Caco-2 (cell line): Measurements from ENCODE around the gene FAM117B. TPM values are rescaled to one million over a fixed set of nuclear protein-coding genes. Genes with fewer than 3 reads are reported as not detected.

Experiments used
- BruUV-seq: library from RNA; stranded (reverse); fragments of 400-500 nt; replicated peaks from 2 replicates; lab custom pipeline; 2021; lab: Mats Ljungman, UMichigan
- CTCF ChIA-PET: fragments of 300-600 bp; sonication (Branson Sonifier 250); formaldehyde crosslinking; loops from one replicate; lab custom pipeline; 2022; ENCODE audit warnings: antibody characterized with exemption; lab: Charles Lee
- POLR2A ChIA-PET: fragments of 300-600 bp; sonication (Branson Sonifier 250); formaldehyde crosslinking; loops from one replicate; lab custom pipeline; 2022; ENCODE audit warnings: antibody characterized with exemption; lab: Charles Lee
- DNase-seq, 2 experiments: peaks; one replicate each; pipeline versions ENCODE4 v3.0.0 to v3.0.0-alpha.2; 2020 to 2022
- H3K27me3 ChIP-seq: replicated peaks from 2 replicates; pipeline ENCODE4 v1.6.0; 2011; ENCODE audit warnings: low read length; ENCODE audit not compliant: control insufficient read depth, insufficient read depth
- H3K36me3 ChIP-seq: 2 replicates; pipeline ENCODE4 v1.5.1; 2011; ENCODE audit warnings: low read length; ENCODE audit not compliant: control insufficient read depth, insufficient read depth
- H3K4me1 ChIP-seq: fragments of 250-450 bp; sonication (Bioruptor Pico); 2 replicates; pipeline ENCODE4 v1.5.1; 2020; ENCODE audit warnings: mild to moderate bottlenecking
- H3K4me3 ChIP-seq: 2 replicates; pipeline ENCODE4 v1.5.1; 2011; ENCODE audit warnings: low read depth, mild to moderate bottlenecking, control low read depth, low read length
- H3K9me3 ChIP-seq: fragments of 250-450 bp; sonication (Bioruptor Pico); 2 replicates; pipeline ENCODE4 v1.5.1; 2020; ENCODE audit warnings: mild to moderate bottlenecking, moderate library complexity
- H3K27ac Mint-ChIP-seq: one replicate; pipeline ENCODE4 v1.8.0; 2022; ENCODE audit warnings: mixed read lengths; ENCODE audit not compliant: unreplicated experiment
- H3K27me3 Mint-ChIP-seq: one replicate; pipeline ENCODE4 v1.8.0; 2022; ENCODE audit warnings: mixed read lengths; ENCODE audit not compliant: insufficient read depth, unreplicated experiment
- H3K36me3 Mint-ChIP-seq: one replicate; pipeline ENCODE4 v1.8.0; 2022; ENCODE audit warnings: mild to moderate bottlenecking, mixed read lengths; ENCODE audit not compliant: insufficient read depth, unreplicated experiment
- H3K4me1 Mint-ChIP-seq: one replicate; pipeline ENCODE4 v1.8.0; 2022; ENCODE audit warnings: low read depth, mixed read lengths; ENCODE audit not compliant: unreplicated experiment
- H3K4me3 Mint-ChIP-seq: one replicate; pipeline ENCODE4 v1.8.0; 2022; ENCODE audit warnings: mild to moderate bottlenecking, moderate library complexity, mixed read lengths; ENCODE audit not compliant: unreplicated experiment
- H3K9me3 Mint-ChIP-seq: one replicate; pipeline ENCODE4 v1.8.0; 2022; ENCODE audit warnings: mixed read lengths; ENCODE audit not compliant: unreplicated experiment
- intact Hi-C: fragments of 100-400 bp; cut with micrococcal nuclease; formaldehyde crosslinking; loops from one replicate; pipeline ENCODE4 v1.10.0; 2022; ENCODE audit not compliant: unreplicated experiment
- total RNA-seq: library from RNA; stranded (reverse); gene quantifications from 2 replicates; pipeline ENCODE4 v1.2.3, GENCODE V29; 2022
- TF ChIP-seq, protein P1 (sequence below), 2 experiments: fragments of 200-600 bp in 1 of 2; IDR thresholded peaks; 1 replicate in 1 of 2; 2 replicates in 1 of 2; pipeline versions ENCODE4 v1.5.1 to v1.8.0; 2011 to 2022; ENCODE audit warnings: antibody characterized with exemption in 1 of 2, control low read depth in 1 of 2, inconsistent platforms in 1 of 2, low read depth in 1 of 2, low read length in 1 of 2, mild to moderate bottlenecking in 1 of 2, moderate library complexity in 1 of 2; ENCODE audit not compliant: insufficient read depth in 1 of 2, severe bottlenecking in 1 of 2, unreplicated experiment in 1 of 2

The FAM117B gene
- total RNA-seq, 1 experiment from 2014 or later = 9.8 TPM

GRCh38 chr2:202815548-202816360, 181.0 kb downstream of the FAM117B start:
- Mint-ChIP-seq H3K36me3 (no peaks in the 10 kb centered on the region), H3K27me3 (no peaks in the 10 kb centered on the region), H3K9me3 (no peaks in the 10 kb centered on the region), H3K4me3 (no peak overlapping the region), H3K4me1 (peaks cover 9% of the 10 kb centered on the region), H3K27ac (no peak overlapping the region)
- no TSS peak for BruUV-seq
- Histone ChIP-seq H3K4me1 (peaks cover 9% of the 10 kb centered on the region), H3K9me3 (no peaks in the 10 kb centered on the region), H3K36me3 (no peaks in the 10 kb centered on the region), H3K27me3 (no peaks in the 10 kb centered on the region), H3K4me3 (no peak overlapping the region)
- ChIA-PET POLR2A (no interaction called here), CTCF (no interaction called here)
- TF ChIP-seq, protein P1, sequence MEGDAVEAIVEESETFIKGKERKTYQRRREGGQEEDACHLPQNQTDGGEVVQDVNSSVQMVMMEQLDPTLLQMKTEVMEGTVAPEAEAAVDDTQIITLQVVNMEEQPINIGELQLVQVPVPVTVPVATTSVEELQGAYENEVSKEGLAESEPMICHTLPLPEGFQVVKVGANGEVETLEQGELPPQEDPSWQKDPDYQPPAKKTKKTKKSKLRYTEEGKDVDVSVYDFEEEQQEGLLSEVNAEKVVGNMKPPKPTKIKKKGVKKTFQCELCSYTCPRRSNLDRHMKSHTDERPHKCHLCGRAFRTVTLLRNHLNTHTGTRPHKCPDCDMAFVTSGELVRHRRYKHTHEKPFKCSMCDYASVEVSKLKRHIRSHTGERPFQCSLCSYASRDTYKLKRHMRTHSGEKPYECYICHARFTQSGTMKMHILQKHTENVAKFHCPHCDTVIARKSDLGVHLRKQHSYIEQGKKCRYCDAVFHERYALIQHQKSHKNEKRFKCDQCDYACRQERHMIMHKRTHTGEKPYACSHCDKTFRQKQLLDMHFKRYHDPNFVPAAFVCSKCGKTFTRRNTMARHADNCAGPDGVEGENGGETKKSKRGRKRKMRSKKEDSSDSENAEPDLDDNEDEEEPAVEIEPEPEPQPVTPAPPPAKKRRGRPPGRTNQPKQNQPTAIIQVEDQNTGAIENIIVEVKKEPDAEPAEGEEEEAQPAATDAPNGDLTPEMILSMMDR (IDR thresholded peaks at IDR 0.05; ENCODE audit: insufficient read depth in 1 of 2, low read depth in 1 of 2, low read length in 1 of 2, severe bottlenecking in 1 of 2, unreplicated experiment in 1 of 2) = no peak
- intact Hi-C loops = no loop called here
- no peak for DNase-seq

- Mint-ChIP-seq H3K4me1 (peaks cover 9% of the 10 kb centered on the region), H3K27me3 (no peaks in the 10 kb centered on the region), H3K36me3 (no peaks in the 10 kb centered on the region), H3K9me3 (no peaks in the 10 kb centered on the region), H3K27ac (no peak overlapping the region), H3K4me3 (no peak overlapping the region)
- no peak for DNase-seq
- Histone ChIP-seq H3K4me3 (no peak overlapping the region), H3K4me1 (peaks cover 9% of the 10 kb centered on the region), H3K27me3 (no peaks in the 10 kb centered on the region), H3K36me3 (no peaks in the 10 kb centered on the region), H3K9me3 (no peaks in the 10 kb centered on the region)
- intact Hi-C loops = no loop called here
- no TSS peak for BruUV-seq
- POLR2A ChIA-PET = interaction anchor here (0.5 kb wide), 1 partner anchor 605 kb away, joined by 3 read pairs; no protein-coding TSS in a partner anchor
- TF ChIP-seq, protein P1 (IDR thresholded peaks at IDR 0.05; ENCODE audit: insufficient read depth in 1 of 2, low read depth in 1 of 2, low read length in 1 of 2, severe bottlenecking in 1 of 2, unreplicated experiment in 1 of 2) = no peak
- CTCF ChIA-PET = no interaction called here
These were observed 183.0 kb downstream of the FAM117B start for GRCh38 chr2:202817771-202818170.

DNA sequence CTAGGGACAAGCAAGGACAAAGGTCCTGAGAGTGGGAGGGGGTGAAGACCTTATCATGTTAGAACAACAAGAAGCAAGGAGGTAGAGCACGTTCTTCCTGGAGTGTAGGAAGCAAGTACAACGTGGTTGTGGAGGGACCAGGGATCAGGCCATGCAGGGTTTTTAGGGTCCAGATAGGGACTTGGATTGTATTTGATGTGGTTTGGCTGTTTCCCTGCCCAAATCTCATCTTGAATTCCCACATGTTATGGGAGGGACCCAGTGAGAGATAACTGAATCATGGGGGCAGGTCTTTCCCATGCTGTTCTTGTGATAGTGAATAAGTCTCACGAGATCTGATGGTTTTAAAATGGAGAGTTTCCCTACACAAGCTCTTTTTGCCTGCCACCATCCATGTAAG, 183.6 kb downstream of the FAM117B start:
- no TSS peak for BruUV-seq
- TF ChIP-seq, protein P1 (IDR thresholded peaks at IDR 0.05; ENCODE audit: insufficient read depth in 1 of 2, low read depth in 1 of 2, low read length in 1 of 2, severe bottlenecking in 1 of 2, unreplicated experiment in 1 of 2) = no peak
- peaks cover 9% of the 10 kb centered on the region for H3K4me1 Mint-ChIP-seq

More for the DNA sequence above, 183.6 kb downstream of the FAM117B start:
- Mint-ChIP-seq H3K36me3 (no peaks in the 10 kb centered on the region), H3K27me3 (no peaks in the 10 kb centered on the region), H3K27ac (no peak overlapping the region), H3K9me3 (no peaks in the 10 kb centered on the region), H3K4me3 (no peak overlapping the region)
- Histone ChIP-seq H3K36me3 (no peaks in the 10 kb centered on the region), H3K4me3 (no peak overlapping the region), H3K9me3 (no peaks in the 10 kb centered on the region), H3K4me1 (peaks cover 9% of the 10 kb centered on the region), H3K27me3 (no peaks in the 10 kb centered on the region)
- intact Hi-C loops = no loop called here
- no peak for DNase-seq
- ChIA-PET CTCF (no interaction called here), POLR2A (no interaction called here)

Other genes starting within 250 kb of the FAM117B start
- gene ICA1L, start 236.8 kb downstream of the FAM117B start, total RNA-seq = 3.7 and 5.5 TPM in 2 replicates